ENCODE measurements around the gene ZFP91. TPM values are rescaled to one million over a fixed set of nuclear protein-coding genes. Genes with fewer than 3 reads are reported as not detected.

ZFP91 gene
- total and polyA plus RNA-seq, 2 of the 13 experiments (the other 11 are each of a cell fraction or from before 2014, with no cell fraction given), result 13.5 to 38.6 TPM

DNA sequence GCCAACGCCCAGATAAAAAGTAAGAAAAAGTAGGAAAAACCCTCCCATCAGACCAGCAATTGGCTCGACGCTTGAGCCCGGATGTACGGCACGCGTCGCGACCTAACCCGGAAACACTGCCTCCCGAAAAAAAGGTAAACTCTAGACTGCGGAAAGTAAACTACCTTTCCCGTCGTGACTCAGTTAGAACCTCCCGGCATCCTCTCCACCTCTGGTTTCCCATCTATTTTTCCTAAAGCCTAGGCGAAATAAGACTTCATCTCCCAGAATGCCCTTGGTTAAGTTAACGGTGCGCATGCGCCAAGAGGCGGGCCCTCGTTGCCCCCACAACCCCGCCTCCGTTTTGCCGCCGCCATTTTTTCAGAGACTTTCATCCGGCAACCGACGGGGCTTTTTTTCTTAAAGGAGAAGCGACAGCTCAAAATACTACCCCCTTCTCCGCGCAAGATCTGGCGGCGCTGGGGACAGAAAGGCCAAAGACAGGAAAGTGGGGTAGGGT lies 678 bp upstream of the ZFP91 start (continued):
- TF ChIP-seq BORCS8-MEF2B (CRISPR knock-in tag; IDR thresholded peaks at IDR 0.05) (0 out of 2 replicates have a peak, but pooled peaks have one; percentile 6), ZNF333 (CRISPR knock-in tag; IDR thresholded peaks at IDR 0.05; ENCODE audit: borderline replicate concordance) (no peak), NFYC (CRISPR knock-in tag; IDR thresholded peaks at IDR 0.05) (peak; percentile 60; the same call in 1 of the 2 replicates), SSRP1 (CRISPR knock-in tag; IDR thresholded peaks at IDR 0.05) (no peak; the same call in 1 of the 2 replicates), BHLHE40 (IDR thresholded peaks at IDR 0.05; ENCODE audit: low read length) (peak; percentile 86), MIER2 (CRISPR knock-in tag; IDR thresholded peaks at IDR 0.05) (no peak), ZNF749 (CRISPR knock-in tag; IDR thresholded peaks at IDR 0.05; ENCODE audit: borderline replicate concordance) (no peak), PHF5A (CRISPR knock-in tag; IDR thresholded peaks at IDR 0.05; ENCODE audit: low read depth, unreplicated experiment) (no peak), TRIM24 (CRISPR knock-in tag; IDR thresholded peaks at IDR 0.05) (no peak), ZNF674 (CRISPR knock-in tag; IDR thresholded peaks at IDR 0.05; ENCODE audit: low read depth) (no peak), CENPX (CRISPR knock-in tag; IDR thresholded peaks at IDR 0.05) (no peak), SIX1 (CRISPR knock-in tag; IDR thresholded peaks at IDR 0.05; ENCODE audit: borderline replicate concordance) (no peak; the same call in 1 of the 2 replicates), AGO2 (optimal IDR thresholded peaks at IDR 0.05; ENCODE audit: low read depth, low read length) (no peak), ZBTB1 (CRISPR knock-in tag; IDR thresholded peaks at IDR 0.05; ENCODE audit: borderline replicate concordance) (no peak), ZNF629 (CRISPR knock-in tag; conservative IDR thresholded peaks at IDR 0.05) (no peak), RARA (CRISPR knock-in tag; IDR thresholded peaks at IDR 0.05) (no peak), PCBP1 (IDR thresholded peaks at IDR 0.05; ENCODE audit: borderline replicate concordance, low read depth, low read length) (no peak), PRMT3 (CRISPR knock-in tag; IDR thresholded peaks at IDR 0.05; ENCODE audit: borderline replicate concordance, low read depth) (no peak), NFATC3 (CRISPR knock-in tag; IDR thresholded peaks at IDR 0.05) (0 out of 2 replicates have a peak, but pooled peaks have one; percentile 74), KLF9 (CRISPR knock-in tag; IDR thresholded peaks at IDR 0.05; ENCODE audit: low read depth) (no peak), SRSF4 (IDR thresholded peaks at IDR 0.05; ENCODE audit: low read depth, low read length, poor library complexity, severe bottlenecking) (no peak), SP2 (CRISPR knock-in tag; IDR thresholded peaks at IDR 0.05) (peak; percentile 76)
- TF ChIP-seq, protein P1, sequence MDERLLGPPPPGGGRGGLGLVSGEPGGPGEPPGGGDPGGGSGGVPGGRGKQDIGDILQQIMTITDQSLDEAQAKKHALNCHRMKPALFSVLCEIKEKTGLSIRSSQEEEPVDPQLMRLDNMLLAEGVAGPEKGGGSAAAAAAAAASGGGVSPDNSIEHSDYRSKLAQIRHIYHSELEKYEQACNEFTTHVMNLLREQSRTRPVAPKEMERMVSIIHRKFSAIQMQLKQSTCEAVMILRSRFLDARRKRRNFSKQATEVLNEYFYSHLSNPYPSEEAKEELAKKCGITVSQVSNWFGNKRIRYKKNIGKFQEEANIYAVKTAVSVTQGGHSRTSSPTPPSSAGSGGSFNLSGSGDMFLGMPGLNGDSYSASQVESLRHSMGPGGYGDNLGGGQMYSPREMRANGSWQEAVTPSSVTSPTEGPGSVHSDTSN (CRISPR knock-in tag; IDR thresholded peaks at IDR 0.05), result no peak; the same call in 1 of the 2 replicates
- TF ChIP-seq, protein P2, sequence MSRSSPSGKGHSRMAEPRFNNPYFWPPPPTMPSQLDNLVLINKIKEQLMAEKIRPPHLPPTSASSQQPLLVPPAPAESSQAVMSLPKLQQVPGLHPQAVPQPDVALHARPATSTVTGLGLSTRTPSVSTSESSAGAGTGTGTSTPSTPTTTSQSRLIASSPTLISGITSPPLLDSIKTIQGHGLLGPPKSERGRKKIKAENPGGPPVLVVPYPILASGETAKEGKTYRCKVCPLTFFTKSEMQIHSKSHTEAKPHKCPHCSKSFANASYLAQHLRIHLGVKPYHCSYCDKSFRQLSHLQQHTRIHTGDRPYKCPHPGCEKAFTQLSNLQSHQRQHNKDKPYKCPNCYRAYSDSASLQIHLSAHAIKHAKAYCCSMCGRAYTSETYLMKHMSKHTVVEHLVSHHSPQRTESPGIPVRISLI (CRISPR knock-in tag; IDR thresholded peaks at IDR 0.05; ENCODE audit: borderline replicate concordance), result peak; percentile 94
- TF ChIP-seq, protein P3, sequence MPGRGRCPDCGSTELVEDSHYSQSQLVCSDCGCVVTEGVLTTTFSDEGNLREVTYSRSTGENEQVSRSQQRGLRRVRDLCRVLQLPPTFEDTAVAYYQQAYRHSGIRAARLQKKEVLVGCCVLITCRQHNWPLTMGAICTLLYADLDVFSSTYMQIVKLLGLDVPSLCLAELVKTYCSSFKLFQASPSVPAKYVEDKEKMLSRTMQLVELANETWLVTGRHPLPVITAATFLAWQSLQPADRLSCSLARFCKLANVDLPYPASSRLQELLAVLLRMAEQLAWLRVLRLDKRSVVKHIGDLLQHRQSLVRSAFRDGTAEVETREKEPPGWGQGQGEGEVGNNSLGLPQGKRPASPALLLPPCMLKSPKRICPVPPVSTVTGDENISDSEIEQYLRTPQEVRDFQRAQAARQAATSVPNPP (CRISPR knock-in tag; IDR thresholded peaks at IDR 0.05), result no peak
- TF ChIP-seq, protein P4, sequence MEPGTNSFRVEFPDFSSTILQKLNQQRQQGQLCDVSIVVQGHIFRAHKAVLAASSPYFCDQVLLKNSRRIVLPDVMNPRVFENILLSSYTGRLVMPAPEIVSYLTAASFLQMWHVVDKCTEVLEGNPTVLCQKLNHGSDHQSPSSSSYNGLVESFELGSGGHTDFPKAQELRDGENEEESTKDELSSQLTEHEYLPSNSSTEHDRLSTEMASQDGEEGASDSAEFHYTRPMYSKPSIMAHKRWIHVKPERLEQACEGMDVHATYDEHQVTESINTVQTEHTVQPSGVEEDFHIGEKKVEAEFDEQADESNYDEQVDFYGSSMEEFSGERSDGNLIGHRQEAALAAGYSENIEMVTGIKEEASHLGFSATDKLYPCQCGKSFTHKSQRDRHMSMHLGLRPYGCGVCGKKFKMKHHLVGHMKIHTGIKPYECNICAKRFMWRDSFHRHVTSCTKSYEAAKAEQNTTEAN (CRISPR knock-in tag; conservative IDR thresholded peaks at IDR 0.05), result 0 out of 2 replicates have a peak, but pooled peaks have one; percentile 21
